Trophoblast cell (in vitro differentiated cells and primary cell): ENCODE measurements around the gene KIF26B.

Experiments
- DNase-seq, 2 donors: peaks; one replicate each; pipeline ENCODE4 v3.0.0-alpha.2; 2016
- H2AFZ ChIP-seq: 2 replicates; pipeline ENCODE4 v1.6.1; 2013; ENCODE audit warnings: low read length, moderate library complexity, mild to moderate bottlenecking; ENCODE audit not compliant: insufficient read depth, poor library complexity
- H2AK5ac ChIP-seq: 2 replicates; pipeline ENCODE4 v1.6.1; 2013; ENCODE audit warnings: mild to moderate bottlenecking, low read length
- H2BK120ac ChIP-seq: 2 replicates; pipeline ENCODE4 v1.6.1; 2013; ENCODE audit warnings: low read length, mild to moderate bottlenecking, moderate library complexity; ENCODE audit not compliant: insufficient read depth, poor library complexity
- H2BK12ac ChIP-seq: 2 replicates; pipeline ENCODE4 v1.6.1; 2013; ENCODE audit warnings: mild to moderate bottlenecking, low read length, moderate library complexity
- H2BK5ac ChIP-seq: 2 replicates; pipeline ENCODE4 v1.6.1; 2013; ENCODE audit warnings: low read length, low read depth, moderate library complexity, mild to moderate bottlenecking; ENCODE audit not compliant: poor library complexity
- H3K14ac ChIP-seq: 2 replicates; pipeline ENCODE4 v1.6.1; 2013; ENCODE audit warnings: mild to moderate bottlenecking, low read length
- H3K18ac ChIP-seq: 2 replicates; pipeline ENCODE4 v1.6.1; 2013; ENCODE audit warnings: mild to moderate bottlenecking, low read length
- H3K23ac ChIP-seq: 2 replicates; pipeline ENCODE4 v1.6.1; 2013; ENCODE audit warnings: low read length
- H3K27ac ChIP-seq: 2 replicates; pipeline ENCODE4 v1.5.1; 2013; ENCODE audit warnings: low read depth, mild to moderate bottlenecking, inconsistent platforms, low read length, moderate library complexity
- H3K27me3 ChIP-seq: 2 replicates; pipeline ENCODE4 v1.6.1; 2013; ENCODE audit warnings: inconsistent platforms, mild to moderate bottlenecking, low read length, moderate library complexity; ENCODE audit not compliant: insufficient read depth
- H3K36me3 ChIP-seq, 2 experiments: 1 replicate in 1 of 2; 2 replicates in 1 of 2; pipeline ENCODE4 v1.6.1; 2013; ENCODE audit warnings: low read length in 2 of 2, mild to moderate bottlenecking in 2 of 2, moderate library complexity in 1 of 2; ENCODE audit not compliant: insufficient read depth in 2 of 2, control insufficient read depth in 1 of 2
- H3K4ac ChIP-seq: 2 replicates; pipeline ENCODE4 v1.6.1; 2013; ENCODE audit warnings: low read depth, mild to moderate bottlenecking, low read length, moderate library complexity
- H3K4me1 ChIP-seq, 2 experiments: 1 replicate in 1 of 2; 2 replicates in 1 of 2; pipeline ENCODE4 v1.6.1; 2013; ENCODE audit warnings: low read length in 2 of 2, mild to moderate bottlenecking in 2 of 2, moderate library complexity in 1 of 2; ENCODE audit not compliant: insufficient read depth in 2 of 2, control insufficient read depth in 1 of 2
- H3K4me2 ChIP-seq: 2 replicates; pipeline ENCODE4 v1.6.1; 2013; ENCODE audit warnings: inconsistent platforms, mild to moderate bottlenecking, low read length, moderate library complexity
- H3K4me3 ChIP-seq: 2 replicates; pipeline ENCODE4 v1.5.1; 2013; ENCODE audit warnings: mild to moderate bottlenecking, low read depth, low read length, inconsistent platforms
- H3K79me1 ChIP-seq: one replicate; pipeline ENCODE4 v1.6.1; 2013; ENCODE audit warnings: low read length
- H3K79me2 ChIP-seq: 2 replicates; pipeline ENCODE4 v1.6.1; 2013; ENCODE audit warnings: low read length, mild to moderate bottlenecking; ENCODE audit not compliant: control insufficient read depth, insufficient read depth, poor library complexity
- H3K9ac ChIP-seq: 2 replicates; pipeline ENCODE4 v1.6.1; 2013; ENCODE audit warnings: mild to moderate bottlenecking, low read length
- H3K9me3 ChIP-seq: 2 replicates; pipeline ENCODE4 v1.6.1; 2013; ENCODE audit warnings: low read depth, mild to moderate bottlenecking, control low read depth, inconsistent platforms, low read length; ENCODE audit not compliant: insufficient read depth
- H4K12ac ChIP-seq: 2 replicates; pipeline ENCODE4 v1.6.1; 2013; ENCODE audit warnings: low read depth, mild to moderate bottlenecking, low read length, moderate library complexity
- H4K8ac ChIP-seq: 2 replicates; pipeline ENCODE4 v1.6.1; 2013; ENCODE audit warnings: low read depth, mild to moderate bottlenecking, low read length, moderate library complexity
- H4K91ac ChIP-seq: one replicate; pipeline ENCODE4 v1.6.1; 2013; ENCODE audit warnings: low read depth, mild to moderate bottlenecking, low read length, moderate library complexity
- WGBS: extraction: QIAGEN DNeasy Blood & Tissue Kit; methylation state at CpG from one replicate; pipeline ENCODE4 v1.1.7; 2013; ENCODE audit warnings: missing lambda C conversion rate; ENCODE audit not compliant: insufficient read length, insufficient coverage; ENCODE audit errors: extremely low coverage; 5-methylcytosine and 5-hydroxymethylcytosine counted together

KIF26B gene

DNA sequence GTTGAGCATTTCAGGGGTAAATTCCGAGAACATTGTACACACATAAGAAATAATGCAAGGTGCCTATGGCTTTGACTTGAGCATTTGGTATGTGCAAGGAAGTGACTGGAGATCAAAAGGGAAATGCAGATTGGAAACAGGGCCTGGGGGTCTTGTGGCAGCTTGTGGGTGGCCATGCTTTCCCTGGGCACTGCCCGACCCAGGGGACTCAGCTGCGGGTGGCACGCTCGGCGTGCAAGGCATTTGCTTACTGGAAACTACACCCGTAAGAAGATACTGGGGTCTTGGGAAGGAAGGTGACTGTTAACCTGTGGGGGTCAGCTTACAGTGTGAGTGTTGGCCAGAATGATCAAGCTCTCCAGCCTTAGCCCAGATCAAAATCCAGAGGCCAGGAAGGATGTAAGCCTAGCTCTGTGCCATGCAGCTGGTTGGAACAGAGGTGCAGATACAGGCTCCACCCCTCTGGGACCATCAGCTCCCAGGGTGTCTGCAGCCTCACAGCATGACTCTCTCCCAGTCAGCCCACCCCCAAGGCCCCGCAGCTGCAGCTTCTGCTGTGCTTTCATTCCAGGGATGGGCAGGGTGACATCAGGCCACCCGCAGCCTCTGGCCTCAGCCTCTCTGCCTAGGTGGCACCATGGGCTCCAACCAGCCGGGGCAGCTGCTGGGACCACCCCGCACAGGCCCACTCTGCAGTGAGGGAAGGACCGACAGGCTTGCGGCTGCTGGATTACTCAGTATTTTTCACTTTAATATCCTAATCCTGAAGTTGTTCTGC lies 55.1 kb downstream of the KIF26B start:
- Histone ChIP-seq H2AK5ac (no peak overlapping the region), H3K79me1 (no peaks in the 10 kb centered on the region), H4K91ac (no peak overlapping the region), H3K4me2 (no peak overlapping the region), H3K18ac (peak overlapping the region; percentile 82), H3K27me3 (no peaks in the 10 kb centered on the region), H3K27ac (no peak overlapping the region), H2BK5ac (no peak overlapping the region), H3K14ac (no peak overlapping the region), H4K8ac (no peak overlapping the region), H3K36me3 (peaks cover 26 to 30% of the 10 kb centered on the region in 2 experiments), H2BK120ac (no peak overlapping the region), H3K79me2 (peaks cover 3% of the 10 kb centered on the region), H4K12ac (no peak overlapping the region), H3K23ac (no peak overlapping the region), H2BK12ac (no peak overlapping the region), H3K4me1 (peaks cover 0 to 3% of the 10 kb centered on the region in 2 experiments), H3K4ac (no peak overlapping the region), H3K4me3 (no peak overlapping the region), H3K9ac (no peak overlapping the region), H2AFZ (no peak overlapping the region), H3K9me3 (peaks cover 16% of the 10 kb centered on the region)
- no peak for DNase-seq
- no CpG with 5 or more reads among the region's 13 CpGs for WGBS

DNA sequence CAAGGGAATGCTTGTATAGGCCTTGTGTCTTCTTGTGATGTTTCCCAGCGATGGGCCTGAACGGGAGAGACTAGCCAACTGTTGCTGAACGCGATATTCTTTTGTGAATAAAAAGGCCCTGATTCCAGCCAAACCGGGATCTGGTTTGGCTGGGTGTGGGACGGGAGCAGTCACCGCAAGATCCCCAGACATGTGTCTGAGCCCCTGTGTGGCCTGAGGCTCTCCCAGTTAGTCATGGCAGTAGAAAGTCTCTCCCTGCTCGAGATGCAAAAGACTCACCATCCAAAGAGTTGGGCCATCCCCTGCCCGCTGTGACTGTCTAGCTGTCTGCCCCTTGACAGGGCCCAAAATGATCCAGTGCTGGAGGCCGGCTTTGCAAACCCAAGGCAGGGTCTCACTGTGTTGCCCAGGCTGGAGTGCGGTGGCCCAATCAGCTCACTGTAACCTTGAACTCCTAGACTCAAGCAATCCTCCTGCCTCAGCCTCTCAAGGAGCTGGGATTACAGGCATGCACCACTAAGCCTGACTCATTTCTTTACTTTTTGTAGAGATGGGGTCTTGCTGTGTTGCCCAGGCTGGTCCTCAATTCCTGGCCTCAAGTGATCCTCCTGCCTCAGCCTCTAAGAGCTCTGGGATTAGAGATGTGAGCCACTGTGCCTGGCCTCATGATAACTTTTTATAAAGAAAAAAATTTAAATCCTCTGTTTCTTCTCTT lies 56.4 kb downstream of the KIF26B start:
- peaks cover 22 to 25% of the 10 kb centered on the region in 2 experiments for H3K36me3 ChIP-seq
- no peak overlapping the region for H4K12ac ChIP-seq
- no peak overlapping the region for H2AK5ac ChIP-seq
- H3K27ac ChIP-seq, result no peak overlapping the region
- no peak overlapping the region for H4K91ac ChIP-seq
- no peak for DNase-seq
- no peak overlapping the region for H4K8ac ChIP-seq
- WGBS, result no CpG with 5 or more reads among the region's 11 CpGs
- H3K4me1 ChIP-seq, result peaks cover 0 to 3% of the 10 kb centered on the region in 2 experiments
- no peak overlapping the region for H3K14ac ChIP-seq
- no peak overlapping the region for H2BK120ac ChIP-seq
- no peak overlapping the region for H2BK5ac ChIP-seq
- no peak overlapping the region for H2AFZ ChIP-seq
- H3K79me1 ChIP-seq, result no peaks in the 10 kb centered on the region
- no peak overlapping the region for H3K9ac ChIP-seq
- H3K4me2 ChIP-seq, result no peak overlapping the region
- no peak overlapping the region for H3K23ac ChIP-seq
- H3K4me3 ChIP-seq, result no peak overlapping the region
- H3K27me3 ChIP-seq, result no peaks in the 10 kb centered on the region
- H2BK12ac ChIP-seq, result no peak overlapping the region
- peaks cover 16% of the 10 kb centered on the region for H3K9me3 ChIP-seq
- peaks cover 3% of the 10 kb centered on the region for H3K79me2 ChIP-seq
- peak overlapping the region; percentile 43 for H3K18ac ChIP-seq
- no peak overlapping the region for H3K4ac ChIP-seq

DNA sequence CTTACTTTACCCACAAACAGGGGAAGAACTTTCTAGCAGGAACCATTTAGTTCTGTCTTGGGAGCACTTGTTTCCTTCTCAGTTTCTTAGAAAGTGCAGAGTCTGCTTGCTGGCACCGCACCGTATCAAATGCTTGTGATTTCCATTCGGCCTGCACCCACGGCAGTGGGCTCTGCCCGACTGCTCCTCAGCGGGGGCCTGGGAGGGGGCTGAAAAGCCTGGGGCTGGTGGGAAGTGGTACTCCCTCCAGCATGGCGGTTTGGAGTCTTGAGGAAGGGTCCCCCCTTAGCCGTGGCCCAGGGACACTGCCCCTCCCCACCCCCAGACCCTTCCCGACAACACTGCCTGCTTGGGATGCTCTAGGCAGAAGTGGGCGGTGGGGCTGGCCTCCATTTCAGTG lies 57.0 kb downstream of the KIF26B start:
- Histone ChIP-seq H3K4ac (no peak overlapping the region), H2BK12ac (no peak overlapping the region)

DNA sequence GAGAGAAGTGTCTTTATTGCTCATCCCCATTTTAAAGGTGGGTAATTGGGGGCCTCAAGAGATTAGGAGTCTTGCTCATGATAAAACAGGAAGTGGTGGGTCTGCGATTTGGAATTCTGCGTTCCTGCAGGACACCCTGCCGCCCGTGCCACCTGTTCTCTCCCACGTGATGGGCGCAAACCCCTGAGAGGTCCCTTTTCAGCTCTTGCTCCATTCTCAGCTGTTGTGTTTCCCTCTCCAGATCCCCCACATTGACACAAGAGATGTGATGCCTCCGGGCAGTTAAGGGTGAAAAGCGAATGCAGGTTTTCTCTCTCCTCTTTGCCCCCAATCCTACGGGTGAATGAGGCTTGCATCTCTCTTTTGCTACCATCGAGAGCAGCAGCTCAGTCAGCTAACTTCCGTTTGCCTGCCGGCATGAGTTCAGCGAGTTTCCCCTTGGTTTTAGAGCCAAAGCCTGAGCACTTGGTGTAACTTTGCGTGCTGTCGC lies 57.5 kb downstream of the KIF26B start:
- H2AFZ ChIP-seq, result no peak overlapping the region
- no peak overlapping the region for H2BK12ac ChIP-seq
- H3K36me3 ChIP-seq, result peaks cover 16 to 20% of the 10 kb centered on the region in 2 experiments
- peaks cover 3% of the 10 kb centered on the region for H3K79me2 ChIP-seq
- H3K4me1 ChIP-seq, result peaks cover 0 to 3% of the 10 kb centered on the region in 2 experiments
- no peak overlapping the region for H3K9ac ChIP-seq
- no peak overlapping the region for H3K4ac ChIP-seq
- H3K18ac ChIP-seq, result peak overlapping the region; percentile 43
- no peak overlapping the region for H3K4me3 ChIP-seq
- H4K12ac ChIP-seq, result no peak overlapping the region
- no peak overlapping the region for H2AK5ac ChIP-seq
- no CpG with 5 or more reads among the region's 15 CpGs for WGBS
- no peak overlapping the region for H4K8ac ChIP-seq
- no peaks in the 10 kb centered on the region for H3K27me3 ChIP-seq
- no peak overlapping the region for H2BK5ac ChIP-seq
- H2BK120ac ChIP-seq, result no peak overlapping the region
- H3K9me3 ChIP-seq, result peaks cover 10% of the 10 kb centered on the region
- H3K4me2 ChIP-seq, result no peak overlapping the region
- no peak overlapping the region for H4K91ac ChIP-seq
- H3K79me1 ChIP-seq, result no peaks in the 10 kb centered on the region
- no peak for DNase-seq
- H3K23ac ChIP-seq, result no peak overlapping the region
- H3K27ac ChIP-seq, result no peak overlapping the region
- no peak overlapping the region for H3K14ac ChIP-seq

More for the DNA sequence above, 57.0 kb downstream of the KIF26B start:
- Histone ChIP-seq H3K4me2 (no peak overlapping the region), H3K79me1 (no peaks in the 10 kb centered on the region), H3K79me2 (peaks cover 3% of the 10 kb centered on the region), H2AFZ (no peak overlapping the region), H4K91ac (no peak overlapping the region), H3K27ac (no peak overlapping the region), H3K18ac (peak overlapping the region; percentile 6), H3K14ac (no peak overlapping the region), H4K8ac (no peak overlapping the region), H3K4me1 (peaks cover 0 to 3% of the 10 kb centered on the region in 2 experiments), H2BK5ac (no peak overlapping the region), H3K9me3 (peaks cover 14% of the 10 kb centered on the region), H2BK120ac (no peak overlapping the region), H3K36me3 (peaks cover 20 to 23% of the 10 kb centered on the region in 2 experiments), H3K4me3 (no peak overlapping the region), H3K27me3 (no peaks in the 10 kb centered on the region), H4K12ac (no peak overlapping the region), H2AK5ac (no peak overlapping the region), H3K23ac (no peak overlapping the region), H3K9ac (no peak overlapping the region)
- no CpG with 5 or more reads among the region's 10 CpGs for WGBS
- no peak for DNase-seq
